ENCODE data around the gene JMJD1C.
A peak's percentile ranks its signal among the peaks of the same experiment; 100 is the strongest.

The JMJD1C gene

GRCh38 chr10:63465293-63466143, at the start of gene JMJD1C:
Gene JMJD1C, minus strand, starts transcription at chr10:63465977. Its CDS starts 315 bp downstream, at chr10:63465662.
- peak within 1 kb of the TSS; percentile 92 for H3K4me3 ChIP-seq (replicated peaks; ENCODE audit: low read depth, low read length)
- TF ChIP-seq CTCF (IDR thresholded peaks at IDR 0.05; ENCODE audit: insufficient read depth, low read length, poor library complexity, severe bottlenecking), result peak; percentile 23
- peak; percentile 90 for DNase-seq (ENCODE audit: extremely low read depth, insufficient read length)
- no peaks in the 10 kb centered on the region for H3K36me3 ChIP-seq (ENCODE audit: control insufficient read depth, insufficient read depth, low read length)
- no peaks in the 10 kb centered on the region for H3K27me3 ChIP-seq (replicated peaks; ENCODE audit: control insufficient read depth, insufficient read depth, low read length)

- TF ChIP-seq CTCF (IDR thresholded peaks at IDR 0.05; ENCODE audit: insufficient read depth, low read length, poor library complexity, severe bottlenecking), result no peak
- H3K27me3 ChIP-seq (replicated peaks; ENCODE audit: control insufficient read depth, insufficient read depth, low read length), result no peaks in the 10 kb centered on the region
- no peak overlapping the region for H3K4me3 ChIP-seq (replicated peaks; ENCODE audit: low read depth, low read length)
- no peaks in the 10 kb centered on the region for H3K36me3 ChIP-seq (ENCODE audit: control insufficient read depth, insufficient read depth, low read length)
- no peak for DNase-seq (ENCODE audit: extremely low read depth, insufficient read length)
Observed at GRCh38 chr10:63515002-63515763, 49.4 kb upstream of the JMJD1C start.

- TF ChIP-seq CTCF (IDR thresholded peaks at IDR 0.05; ENCODE audit: insufficient read depth, low read length, poor library complexity, severe bottlenecking), result no peak
- H3K36me3 ChIP-seq (ENCODE audit: control insufficient read depth, insufficient read depth, low read length), result no peaks in the 10 kb centered on the region
- H3K4me3 ChIP-seq (replicated peaks; ENCODE audit: low read depth, low read length), result no peak overlapping the region
- DNase-seq (ENCODE audit: extremely low read depth, insufficient read length), result no peak
- H3K27me3 ChIP-seq (replicated peaks; ENCODE audit: control insufficient read depth, insufficient read depth, low read length), result no peaks in the 10 kb centered on the region
Observed at GRCh38 chr10:63506554-63506953, 40.8 kb upstream of the JMJD1C start.

GRCh38 chr10:63505562-63505961, 39.8 kb upstream of the JMJD1C start:
- DNase-seq (ENCODE audit: extremely low read depth, insufficient read length), result no peak
- Histone ChIP-seq H3K4me3 (replicated peaks; ENCODE audit: low read depth, low read length) (no peak overlapping the region), H3K27me3 (replicated peaks; ENCODE audit: control insufficient read depth, insufficient read depth, low read length) (no peaks in the 10 kb centered on the region), H3K36me3 (ENCODE audit: control insufficient read depth, insufficient read depth, low read length) (no peaks in the 10 kb centered on the region)
- no peak for TF ChIP-seq CTCF (IDR thresholded peaks at IDR 0.05; ENCODE audit: insufficient read depth, low read length, poor library complexity, severe bottlenecking)

GRCh38 chr10:63504145-63504881, 38.5 kb upstream of the JMJD1C start:
- TF ChIP-seq CTCF (IDR thresholded peaks at IDR 0.05; ENCODE audit: insufficient read depth, low read length, poor library complexity, severe bottlenecking), result no peak
- no peaks in the 10 kb centered on the region for H3K36me3 ChIP-seq (ENCODE audit: control insufficient read depth, insufficient read depth, low read length)
- DNase-seq (ENCODE audit: extremely low read depth, insufficient read length), result no peak
- no peaks in the 10 kb centered on the region for H3K27me3 ChIP-seq (replicated peaks; ENCODE audit: control insufficient read depth, insufficient read depth, low read length)
- H3K4me3 ChIP-seq (replicated peaks; ENCODE audit: low read depth, low read length), result no peak overlapping the region
